Adrenal gland (tissue), 12 donors: ENCODE results near the gene LEKR1. TPM values are rescaled to one million over a fixed set of nuclear protein-coding genes. Genes with fewer than 3 reads are reported as not detected.
A peak's percentile ranks its signal among the peaks of the same experiment; 100 is the strongest.
"Not testable (repeated sequence)": the region's sequence is repeated elsewhere in the genome, so short reads cannot be mapped to it uniquely, and the experiment has no call there.

Experiments used
- DNase-seq, 7 donors: peaks; one replicate each; pipeline ENCODE4 v3.0.0-alpha.2; 2019 to 2020
- H3K27ac ChIP-seq, 5 donors: fragments of 200-600 bp; sonication (generic) in 4 of 5; 1 replicate in 3 of 5; 2 replicates in 2 of 5; pipeline versions ENCODE4 v1.5.1 to v1.8.0; 2016 to 2020; ENCODE audit warnings: mild to moderate bottlenecking in 1 of 5
- H3K27me3 ChIP-seq: fragments of 200-600 bp; 2 replicates; pipeline ENCODE4 v1.8.0; 2021
- H3K36me3 ChIP-seq, 2 donors: fragments of 200-600 bp; replicated peaks in 1 of 2; 1 replicate in 1 of 2; 2 replicates in 1 of 2; pipeline versions ENCODE4 v1.5.1 to v1.8.0; 2018 to 2022
- H3K4me1 ChIP-seq, 2 donors: fragments of 200-600 bp; replicated peaks in 1 of 2; 1 replicate in 1 of 2; 2 replicates in 1 of 2; pipeline versions ENCODE4 v1.5.1 to v1.8.0; 2018 to 2021
- H3K4me3 ChIP-seq, 4 donors: fragments of 200-600 bp; sonication (generic) in 3 of 4; one replicate each; pipeline ENCODE4 v1.5.1; 2016 to 2018
- H3K9me3 ChIP-seq, 3 donors: fragments of 200-600 bp; sonication (generic) in 1 of 3; replicated peaks in 1 of 3; 1 replicate in 2 of 3; 2 replicates in 1 of 3; pipeline versions ENCODE4 v1.5.1 to v1.8.0; 2016 to 2021
- POLR2A ChIP-seq, 2 donors: fragments of 450-650 bp; IDR thresholded peaks; one replicate each; pipeline ENCODE4 v1.6.1; 2017; ENCODE audit warnings: antibody characterized with exemption in 2 of 2, mild to moderate bottlenecking in 2 of 2, moderate library complexity in 1 of 2
- WGBS, 4 donors: extraction: QIAGEN DNeasy Blood & Tissue Kit in 2 of 4; methylation state at CpG; one replicate each; pipeline versions ENCODE4 v1.1.5 to v1.1.7; 2013 to 2017; 5-methylcytosine and 5-hydroxymethylcytosine counted together
- intact Hi-C, 2 donors: fragments of 100-400 bp; cut with DNase I; formaldehyde crosslinking; loops; one replicate each; pipeline versions ENCODE4 v1.14.1 to v1.15.0; 2022 to 2023
- polyA plus RNA-seq, 3 donors: library from polyadenylated mRNA; stranded (reverse); fragments of 200-250 nt in 2 of 3; fragments of 350-450 nt in 1 of 3; fragmentation: Illumina TruSeq in 1 of 3; extraction: RNeasy Lipid Tissue Mini Kit (QIAGEN cat#74804) in 1 of 3; gene quantifications; one replicate each; pipeline ENCODE4 v1.2.3, GENCODE V29; 2013 to 2014
- total RNA-seq, 9 donors: library from RNA; depleted of rRNA in 4 of 9; stranded (reverse); fragments of >200 nt in 4 of 9; fragments of 120-200 nt in 1 of 9; fragmentation: NEBNext Ultra II Directional in 1 of 9; extraction: Animal tissue kit (Norgen Biotek cat#: 25700) in 1 of 9; gene quantifications; one replicate each; pipeline versions ENCODE4 v1.1.0 to v1.2.4, GENCODE V29; 2013 to 2023
- TF ChIP-seq, protein P1 (sequence below), 6 experiments: fragments of 450-650 bp in 4 of 6; fragments of 200-600 bp in 2 of 6; sonication (generic) in 1 of 6; IDR thresholded peaks; 1 replicate in 5 of 6; 2 replicates in 1 of 6; pipeline versions ENCODE4 v1.5.1 to v1.8.0; 2016 to 2021; ENCODE audit warnings: antibody characterized with exemption in 6 of 6, mild to moderate bottlenecking in 2 of 6, moderate library complexity in 1 of 6
- donor health status: healthy with polysubstance abuse.
- donor health status: Bipolar disorder and iron deficiency.
- donor health status: DM: yes; HTN: yes; CAD: no.
- donor health status: DM: no; HTN: no; CAD: no.
- donor health status: DM: no; HTN: no; CAD: no.
- donor health status: DM: yes; HTN: yes; CAD: no.

LEKR1 gene
- total and polyA plus RNA-seq, 12 donors, result 0.28 to 2.3 (median 1.5) TPM

DNA sequence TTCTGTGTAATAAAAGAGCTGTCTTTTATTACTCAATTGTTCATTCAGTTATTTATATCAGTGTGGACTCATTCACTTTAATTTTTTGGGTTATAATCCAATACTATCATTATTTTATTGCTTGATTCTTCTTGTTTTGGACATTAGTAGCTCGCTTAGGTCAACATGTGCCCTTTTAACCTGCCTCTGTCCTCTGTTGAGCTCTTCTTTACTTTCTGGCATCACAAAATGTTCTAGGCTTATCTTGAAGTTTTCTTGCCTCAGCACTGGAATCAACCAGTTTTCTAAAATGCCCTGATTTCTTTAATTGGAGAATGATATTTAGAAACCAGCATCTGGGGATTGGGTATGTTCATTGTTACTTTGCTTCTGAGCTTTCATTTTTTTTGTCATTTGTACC is 82.2 kb downstream of the LEKR1 start:
- Histone ChIP-seq H3K4me3 (no peak overlapping the region), H3K27me3 (no peaks in the 10 kb centered on the region), H3K9me3 (no peaks in the 10 kb centered on the region), H3K4me1 (no peaks in the 10 kb centered on the region), H3K36me3 (no peaks in the 10 kb centered on the region), H3K27ac (peak overlapping the region in 1 of 5 donors; percentile 30)
- WGBS, 4 donors, result 68 to 85% (median 78%) methylated on average over 1 of the region's 1 CpG
- intact Hi-C loops, result no loop called here
- peak in 1 of 7 donors; percentile 15 for DNase-seq
- TF ChIP-seq, protein P1, sequence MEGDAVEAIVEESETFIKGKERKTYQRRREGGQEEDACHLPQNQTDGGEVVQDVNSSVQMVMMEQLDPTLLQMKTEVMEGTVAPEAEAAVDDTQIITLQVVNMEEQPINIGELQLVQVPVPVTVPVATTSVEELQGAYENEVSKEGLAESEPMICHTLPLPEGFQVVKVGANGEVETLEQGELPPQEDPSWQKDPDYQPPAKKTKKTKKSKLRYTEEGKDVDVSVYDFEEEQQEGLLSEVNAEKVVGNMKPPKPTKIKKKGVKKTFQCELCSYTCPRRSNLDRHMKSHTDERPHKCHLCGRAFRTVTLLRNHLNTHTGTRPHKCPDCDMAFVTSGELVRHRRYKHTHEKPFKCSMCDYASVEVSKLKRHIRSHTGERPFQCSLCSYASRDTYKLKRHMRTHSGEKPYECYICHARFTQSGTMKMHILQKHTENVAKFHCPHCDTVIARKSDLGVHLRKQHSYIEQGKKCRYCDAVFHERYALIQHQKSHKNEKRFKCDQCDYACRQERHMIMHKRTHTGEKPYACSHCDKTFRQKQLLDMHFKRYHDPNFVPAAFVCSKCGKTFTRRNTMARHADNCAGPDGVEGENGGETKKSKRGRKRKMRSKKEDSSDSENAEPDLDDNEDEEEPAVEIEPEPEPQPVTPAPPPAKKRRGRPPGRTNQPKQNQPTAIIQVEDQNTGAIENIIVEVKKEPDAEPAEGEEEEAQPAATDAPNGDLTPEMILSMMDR (IDR thresholded peaks at IDR 0.05), result no peak
- TF ChIP-seq POLR2A (IDR thresholded peaks at IDR 0.05), result no peak

DNA sequence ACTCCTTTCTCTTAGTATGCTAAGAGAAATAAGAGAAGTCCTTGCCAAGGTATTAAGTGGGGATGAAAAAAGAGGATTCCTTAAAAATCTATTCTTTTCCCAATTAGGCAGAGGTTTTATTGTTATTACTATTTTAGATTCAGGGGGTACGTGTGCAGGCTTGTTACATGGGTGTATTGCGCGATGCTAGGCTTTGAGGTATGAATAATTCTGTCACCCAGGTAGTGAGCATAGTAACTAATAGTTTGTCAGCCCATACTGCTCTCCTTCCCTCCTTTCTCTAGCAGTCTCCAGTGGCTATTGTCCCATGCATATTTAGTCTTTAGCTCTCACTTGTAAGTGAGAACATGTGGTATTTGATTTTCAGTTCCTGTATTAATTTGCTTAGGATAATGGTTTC is 83.9 kb downstream of the LEKR1 start:
- H3K27me3 ChIP-seq, result no peaks in the 10 kb centered on the region
- H3K9me3 ChIP-seq, result no peaks in the 10 kb centered on the region

DNA sequence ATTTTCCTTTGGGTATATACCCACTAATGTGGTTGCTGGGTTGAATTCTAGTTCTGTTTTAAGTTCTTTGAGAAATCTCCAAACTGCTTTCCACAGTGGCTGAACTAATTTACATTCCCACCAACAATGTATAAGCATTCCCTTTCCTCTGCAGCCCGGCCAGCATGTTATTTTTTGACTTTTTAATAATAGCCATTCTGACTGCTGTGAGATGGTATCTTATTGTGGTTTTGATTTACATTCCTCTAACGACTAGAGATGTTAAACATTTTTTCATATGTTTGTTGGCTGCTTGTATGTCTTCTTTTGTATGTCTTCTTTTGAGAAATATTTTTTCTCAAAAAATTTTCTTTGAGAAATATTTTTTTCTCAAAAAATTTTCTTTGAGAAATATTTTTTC is 84.7 kb downstream of the LEKR1 start:
- H3K27me3 ChIP-seq, H3K4me1 ChIP-seq, intact Hi-C loops, H3K36me3 ChIP-seq, H3K4me3 ChIP-seq, DNase-seq, H3K9me3 ChIP-seq, H3K27ac ChIP-seq: not testable (repeated sequence)
- WGBS, 4 donors, result 45 to 61% (median 53%) methylated on average over 2 of the region's 2 CpGs

More for the DNA sequence above, 83.9 kb downstream of the LEKR1 start:
- no peak for DNase-seq
- WGBS, 4 donors, result 84 to 94% (median 91%) methylated on average over 3 of the region's 3 CpGs
- H3K4me1 ChIP-seq, result no peaks in the 10 kb centered on the region
- no peaks in the 10 kb centered on the region for H3K36me3 ChIP-seq
- H3K4me3 ChIP-seq, result no peak overlapping the region
- intact Hi-C loops, result no loop called here
- TF ChIP-seq, protein P1 (IDR thresholded peaks at IDR 0.05), result no peak
- no peak for TF ChIP-seq POLR2A (IDR thresholded peaks at IDR 0.05)
- no peak overlapping the region for H3K27ac ChIP-seq

DNA sequence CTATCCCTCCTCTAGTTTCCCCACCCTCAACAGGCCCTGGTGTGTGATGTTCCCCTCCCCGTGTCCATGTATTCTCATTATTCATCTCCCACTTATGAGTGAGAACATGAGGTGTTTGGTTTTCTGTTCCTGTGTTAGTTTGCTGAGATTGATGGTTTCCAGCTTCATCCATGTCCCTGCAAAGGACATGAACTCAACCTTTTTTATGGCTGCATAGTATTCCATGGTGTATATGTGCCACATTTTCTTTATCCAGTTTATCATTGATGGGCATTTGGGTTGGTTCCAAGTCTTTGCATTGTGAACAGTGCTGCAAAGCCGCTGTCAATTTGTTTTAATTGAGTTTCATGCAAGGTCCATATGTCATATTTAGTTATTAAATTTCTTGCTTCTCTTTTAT is 88.1 kb downstream of the LEKR1 start:
- H3K9me3 ChIP-seq, DNase-seq, intact Hi-C loops, H3K36me3 ChIP-seq, H3K27me3 ChIP-seq, H3K4me3 ChIP-seq, H3K27ac ChIP-seq, H3K4me1 ChIP-seq: not testable (repeated sequence)
- WGBS, 4 donors, result 94 to 98% (median 97%) methylated on average over 2 of the region's 2 CpGs

DNA sequence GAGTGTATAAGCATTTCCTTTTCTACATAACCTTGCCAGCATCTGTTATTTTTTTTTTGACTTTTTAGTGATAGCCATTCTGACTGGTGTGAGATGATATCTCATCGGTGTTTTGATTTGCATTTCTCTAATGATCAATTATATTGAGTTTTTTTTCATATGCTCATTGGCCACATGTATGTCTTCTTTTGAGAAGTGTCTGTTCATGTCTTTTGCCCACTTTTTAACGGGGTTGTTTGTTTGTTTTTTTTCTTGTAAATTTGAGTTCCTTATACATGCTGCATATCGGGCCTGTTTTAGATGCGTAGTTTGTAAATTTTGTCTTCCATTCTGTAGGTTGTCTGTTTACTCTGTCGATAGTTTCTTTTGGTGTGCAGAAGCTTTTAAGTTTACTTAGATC is 89.2 kb downstream of the LEKR1 start:
- H3K4me1 ChIP-seq, result no peaks in the 10 kb centered on the region
- TF ChIP-seq POLR2A (IDR thresholded peaks at IDR 0.05), result no peak
- TF ChIP-seq, protein P1 (IDR thresholded peaks at IDR 0.05), result no peak
- no peak for DNase-seq
- H3K4me3 ChIP-seq, result no peak overlapping the region
- no peaks in the 10 kb centered on the region for H3K36me3 ChIP-seq
- H3K27me3 ChIP-seq, result no peaks in the 10 kb centered on the region
- intact Hi-C loops, result no loop called here
- no peak overlapping the region for H3K27ac ChIP-seq
- 89 to 96% (median 95%) methylated on average over 5 of the region's 5 CpGs for WGBS, 4 donors
- H3K9me3 ChIP-seq, result no peaks in the 10 kb centered on the region
